Caco-2 (cell line): ENCODE measurements around the gene PSMD1. TPM values are rescaled to one million over a fixed set of nuclear protein-coding genes. Genes with fewer than 3 reads are reported as not detected.

Experiments
- BruUV-seq: library from RNA; stranded (reverse); fragments of 400-500 nt; replicated peaks from 2 replicates; lab custom pipeline; 2021; lab: Mats Ljungman, UMichigan
- CTCF ChIA-PET: fragments of 300-600 bp; sonication (Branson Sonifier 250); formaldehyde crosslinking; loops from one replicate; lab custom pipeline; 2022; ENCODE audit warnings: antibody characterized with exemption; lab: Charles Lee
- POLR2A ChIA-PET: fragments of 300-600 bp; sonication (Branson Sonifier 250); formaldehyde crosslinking; loops from one replicate; lab custom pipeline; 2022; ENCODE audit warnings: antibody characterized with exemption; lab: Charles Lee
- DNase-seq, 2 experiments: peaks; one replicate each; pipeline versions ENCODE4 v3.0.0 to v3.0.0-alpha.2; 2020 to 2022
- H3K27me3 ChIP-seq: replicated peaks from 2 replicates; pipeline ENCODE4 v1.6.0; 2011; ENCODE audit warnings: low read length; ENCODE audit not compliant: control insufficient read depth, insufficient read depth
- H3K36me3 ChIP-seq: 2 replicates; pipeline ENCODE4 v1.5.1; 2011; ENCODE audit warnings: low read length; ENCODE audit not compliant: control insufficient read depth, insufficient read depth
- H3K4me1 ChIP-seq: fragments of 250-450 bp; sonication (Bioruptor Pico); 2 replicates; pipeline ENCODE4 v1.5.1; 2020; ENCODE audit warnings: mild to moderate bottlenecking
- H3K4me3 ChIP-seq: 2 replicates; pipeline ENCODE4 v1.5.1; 2011; ENCODE audit warnings: low read depth, mild to moderate bottlenecking, control low read depth, low read length
- H3K9me3 ChIP-seq: fragments of 250-450 bp; sonication (Bioruptor Pico); 2 replicates; pipeline ENCODE4 v1.5.1; 2020; ENCODE audit warnings: mild to moderate bottlenecking, moderate library complexity
- H3K27ac Mint-ChIP-seq: one replicate; pipeline ENCODE4 v1.8.0; 2022; ENCODE audit warnings: mixed read lengths; ENCODE audit not compliant: unreplicated experiment
- H3K27me3 Mint-ChIP-seq: one replicate; pipeline ENCODE4 v1.8.0; 2022; ENCODE audit warnings: mixed read lengths; ENCODE audit not compliant: insufficient read depth, unreplicated experiment
- H3K36me3 Mint-ChIP-seq: one replicate; pipeline ENCODE4 v1.8.0; 2022; ENCODE audit warnings: mild to moderate bottlenecking, mixed read lengths; ENCODE audit not compliant: insufficient read depth, unreplicated experiment
- H3K4me1 Mint-ChIP-seq: one replicate; pipeline ENCODE4 v1.8.0; 2022; ENCODE audit warnings: low read depth, mixed read lengths; ENCODE audit not compliant: unreplicated experiment
- H3K4me3 Mint-ChIP-seq: one replicate; pipeline ENCODE4 v1.8.0; 2022; ENCODE audit warnings: mild to moderate bottlenecking, moderate library complexity, mixed read lengths; ENCODE audit not compliant: unreplicated experiment
- H3K9me3 Mint-ChIP-seq: one replicate; pipeline ENCODE4 v1.8.0; 2022; ENCODE audit warnings: mixed read lengths; ENCODE audit not compliant: unreplicated experiment
- intact Hi-C: fragments of 100-400 bp; cut with micrococcal nuclease; formaldehyde crosslinking; loops from one replicate; pipeline ENCODE4 v1.10.0; 2022; ENCODE audit not compliant: unreplicated experiment
- total RNA-seq: library from RNA; stranded (reverse); gene quantifications from 2 replicates; pipeline ENCODE4 v1.2.3, GENCODE V29; 2022
- TF ChIP-seq, protein P1 (sequence below), 2 experiments: fragments of 200-600 bp in 1 of 2; IDR thresholded peaks; 1 replicate in 1 of 2; 2 replicates in 1 of 2; pipeline versions ENCODE4 v1.5.1 to v1.8.0; 2011 to 2022; ENCODE audit warnings: antibody characterized with exemption in 1 of 2, control low read depth in 1 of 2, inconsistent platforms in 1 of 2, low read depth in 1 of 2, low read length in 1 of 2, mild to moderate bottlenecking in 1 of 2, moderate library complexity in 1 of 2; ENCODE audit not compliant: insufficient read depth in 1 of 2, severe bottlenecking in 1 of 2, unreplicated experiment in 1 of 2

PSMD1 gene
- total RNA-seq, 1 experiment from 2014 or later: 126 TPM

DNA sequence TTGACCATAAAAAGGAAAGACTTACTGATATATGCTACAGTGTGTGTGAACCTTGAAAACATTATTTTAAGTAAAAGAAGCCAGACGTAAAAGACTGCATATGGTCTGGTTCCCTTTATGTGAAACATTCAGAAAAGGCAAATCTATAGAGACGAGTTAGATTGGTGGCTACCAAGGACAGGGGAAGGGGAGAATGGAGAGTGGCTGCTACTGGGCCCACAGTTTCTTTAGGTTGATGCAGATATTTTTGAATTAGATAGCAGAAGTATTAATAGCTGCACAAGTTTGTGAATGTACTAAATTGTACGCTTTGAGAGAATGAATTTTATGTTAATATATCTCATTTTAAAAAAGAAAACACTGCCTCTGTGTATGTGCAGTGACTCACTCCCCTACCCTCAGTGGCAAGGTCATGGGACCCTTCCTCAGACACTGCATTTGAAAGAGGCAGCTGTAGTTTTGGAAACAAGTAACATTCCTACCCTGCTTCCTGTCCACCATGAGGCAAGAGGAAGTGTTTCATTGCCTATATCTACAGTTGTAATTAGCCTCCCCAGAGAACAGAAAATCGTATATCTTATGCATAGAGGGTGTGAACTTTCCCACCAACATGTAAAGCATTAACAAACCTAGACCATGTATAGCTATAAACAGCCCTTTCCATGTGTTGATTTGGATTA lies 111.9 kb downstream of the PSMD1 start:
- DNase-seq: no peak
- Histone ChIP-seq H3K4me3 (no peak overlapping the region), H3K36me3 (no peaks in the 10 kb centered on the region), H3K27me3 (no peaks in the 10 kb centered on the region), H3K4me1 (peaks cover 8% of the 10 kb centered on the region; the same call in 1 of the 2 replicates), H3K9me3 (no peaks in the 10 kb centered on the region)
- no peak overlapping the region for H3K27ac Mint-ChIP-seq
- peaks cover 64% of the 10 kb centered on the region for H3K36me3 Mint-ChIP-seq
- ChIA-PET CTCF (no interaction called here), POLR2A (no interaction called here)
- intact Hi-C loops: no loop called here
- TF ChIP-seq, protein P1, sequence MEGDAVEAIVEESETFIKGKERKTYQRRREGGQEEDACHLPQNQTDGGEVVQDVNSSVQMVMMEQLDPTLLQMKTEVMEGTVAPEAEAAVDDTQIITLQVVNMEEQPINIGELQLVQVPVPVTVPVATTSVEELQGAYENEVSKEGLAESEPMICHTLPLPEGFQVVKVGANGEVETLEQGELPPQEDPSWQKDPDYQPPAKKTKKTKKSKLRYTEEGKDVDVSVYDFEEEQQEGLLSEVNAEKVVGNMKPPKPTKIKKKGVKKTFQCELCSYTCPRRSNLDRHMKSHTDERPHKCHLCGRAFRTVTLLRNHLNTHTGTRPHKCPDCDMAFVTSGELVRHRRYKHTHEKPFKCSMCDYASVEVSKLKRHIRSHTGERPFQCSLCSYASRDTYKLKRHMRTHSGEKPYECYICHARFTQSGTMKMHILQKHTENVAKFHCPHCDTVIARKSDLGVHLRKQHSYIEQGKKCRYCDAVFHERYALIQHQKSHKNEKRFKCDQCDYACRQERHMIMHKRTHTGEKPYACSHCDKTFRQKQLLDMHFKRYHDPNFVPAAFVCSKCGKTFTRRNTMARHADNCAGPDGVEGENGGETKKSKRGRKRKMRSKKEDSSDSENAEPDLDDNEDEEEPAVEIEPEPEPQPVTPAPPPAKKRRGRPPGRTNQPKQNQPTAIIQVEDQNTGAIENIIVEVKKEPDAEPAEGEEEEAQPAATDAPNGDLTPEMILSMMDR (IDR thresholded peaks at IDR 0.05; ENCODE audit: insufficient read depth in 1 of 2, low read depth in 1 of 2, low read length in 1 of 2, severe bottlenecking in 1 of 2, unreplicated experiment in 1 of 2): no peak
- no peak overlapping the region for H3K4me3 Mint-ChIP-seq
- no peaks in the 10 kb centered on the region for H3K27me3 Mint-ChIP-seq
- no TSS peak for BruUV-seq
- no peaks in the 10 kb centered on the region for H3K9me3 Mint-ChIP-seq
- no peaks in the 10 kb centered on the region for H3K4me1 Mint-ChIP-seq

DNA sequence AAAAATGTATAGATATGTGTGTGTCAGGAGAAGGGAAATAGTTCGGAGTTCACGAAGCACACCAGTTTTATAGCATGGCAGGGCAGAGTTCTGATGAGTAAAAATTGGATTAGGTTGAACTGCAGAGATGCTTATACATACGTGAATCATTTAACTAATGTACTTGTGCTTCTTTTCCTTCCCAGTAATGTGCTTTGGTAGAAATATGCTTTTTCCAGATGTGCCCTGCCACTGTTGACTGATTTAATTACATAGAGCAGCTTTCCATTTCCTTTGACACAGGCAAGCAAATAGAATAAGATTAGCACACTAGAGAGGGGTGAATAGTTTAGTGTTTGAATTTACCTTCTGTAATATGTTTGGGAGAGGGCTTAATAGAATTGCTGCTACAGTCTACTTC lies 112.8 kb downstream of the PSMD1 start:
- Histone ChIP-seq H3K27me3 (no peaks in the 10 kb centered on the region), H3K4me1 (peaks cover 8% of the 10 kb centered on the region; the same call in 1 of the 2 replicates), H3K9me3 (no peaks in the 10 kb centered on the region), H3K36me3 (no peaks in the 10 kb centered on the region), H3K4me3 (no peak overlapping the region)
- Mint-ChIP-seq H3K27me3 (no peaks in the 10 kb centered on the region), H3K36me3 (peaks cover 70% of the 10 kb centered on the region), H3K4me3 (no peak overlapping the region), H3K4me1 (no peaks in the 10 kb centered on the region), H3K27ac (no peak overlapping the region), H3K9me3 (no peaks in the 10 kb centered on the region)
- TF ChIP-seq, protein P1 (IDR thresholded peaks at IDR 0.05; ENCODE audit: insufficient read depth in 1 of 2, low read depth in 1 of 2, low read length in 1 of 2, severe bottlenecking in 1 of 2, unreplicated experiment in 1 of 2): no peak
- ChIA-PET CTCF (no interaction called here), POLR2A (no interaction called here)
- intact Hi-C loops: no loop called here
- BruUV-seq: no TSS peak
- no peak for DNase-seq

DNA sequence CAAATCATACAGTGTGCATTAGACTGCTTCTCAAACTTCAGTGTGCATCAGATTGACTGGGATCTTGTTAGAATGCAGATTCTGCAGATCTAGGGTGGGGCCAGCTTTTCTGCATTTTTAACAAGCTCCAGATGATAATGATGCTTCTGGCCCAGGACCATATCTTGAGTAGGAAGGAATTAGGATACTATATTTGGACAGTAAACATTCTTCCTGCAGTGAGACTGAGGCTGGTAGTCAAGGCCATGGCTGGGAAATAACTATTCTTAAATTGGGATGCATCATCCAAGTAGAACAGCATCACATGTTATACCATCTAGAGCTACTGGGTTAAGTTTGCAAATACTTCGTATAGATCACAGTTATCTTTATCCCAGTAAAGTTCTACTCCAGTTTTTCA lies 113.4 kb downstream of the PSMD1 start:
- H3K9me3 Mint-ChIP-seq: no peaks in the 10 kb centered on the region
- Histone ChIP-seq H3K4me3 (no peak overlapping the region), H3K9me3 (no peaks in the 10 kb centered on the region), H3K36me3 (no peaks in the 10 kb centered on the region), H3K27me3 (no peaks in the 10 kb centered on the region), H3K4me1 (peaks cover 8% of the 10 kb centered on the region; the same call in 1 of the 2 replicates)
- H3K27ac Mint-ChIP-seq: no peak overlapping the region
- no peak for DNase-seq
- TF ChIP-seq, protein P1 (IDR thresholded peaks at IDR 0.05; ENCODE audit: insufficient read depth in 1 of 2, low read depth in 1 of 2, low read length in 1 of 2, severe bottlenecking in 1 of 2, unreplicated experiment in 1 of 2): no peak
- CTCF ChIA-PET: no interaction called here
- H3K27me3 Mint-ChIP-seq: no peaks in the 10 kb centered on the region
- no peak overlapping the region for H3K4me3 Mint-ChIP-seq
- H3K36me3 Mint-ChIP-seq: peaks cover 76% of the 10 kb centered on the region
- intact Hi-C loops: no loop called here
- no peaks in the 10 kb centered on the region for H3K4me1 Mint-ChIP-seq
- no TSS peak for BruUV-seq
- POLR2A ChIA-PET: no interaction called here
